Right renal pelvis (tissue), 4 donors: ENCODE data around the gene NUDCD3. TPM values are rescaled to one million over a fixed set of nuclear protein-coding genes. Genes with fewer than 3 reads are reported as not detected.

Source experiments
- DNase-seq, 4 donors: peaks; one replicate each; pipeline ENCODE4 v3.0.0-alpha.2; 2013; ENCODE audit warnings: low read depth in 4 of 4, low spot score in 3 of 4, missing footprints in 1 of 4
- polyA plus RNA-seq, 4 donors: library from polyadenylated mRNA; unstranded; fragments of 120-200 nt; gene quantifications; one replicate each; pipeline ENCODE4 v1.2.1, GENCODE V29; 2013; ENCODE audit not compliant: insufficient read length in 4 of 4

Gene NUDCD3
- polyA plus RNA-seq, 4 donors, result 82.1 to 87.9 (median 84.6) TPM

DNA sequence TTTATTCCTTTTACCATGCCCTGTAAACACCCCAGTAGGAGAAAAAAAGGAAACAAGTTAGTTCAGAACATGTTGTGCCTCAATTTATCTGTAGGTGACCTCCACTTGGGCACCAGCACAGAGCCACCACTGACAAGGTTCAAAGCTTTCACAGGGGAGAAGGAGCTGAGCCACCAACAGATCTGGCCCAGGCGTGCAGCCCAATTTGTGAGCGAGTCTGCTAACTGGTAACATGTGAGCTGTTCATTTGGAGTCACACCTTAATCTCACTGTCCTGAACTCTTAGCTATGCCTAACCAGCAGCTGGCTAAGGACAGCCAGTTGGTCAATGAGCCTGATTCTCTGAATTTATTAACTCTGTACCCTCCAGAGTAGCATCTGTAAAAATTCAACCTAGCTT, 86.7 kb downstream of the NUDCD3 start:
- no peak for DNase-seq

DNA sequence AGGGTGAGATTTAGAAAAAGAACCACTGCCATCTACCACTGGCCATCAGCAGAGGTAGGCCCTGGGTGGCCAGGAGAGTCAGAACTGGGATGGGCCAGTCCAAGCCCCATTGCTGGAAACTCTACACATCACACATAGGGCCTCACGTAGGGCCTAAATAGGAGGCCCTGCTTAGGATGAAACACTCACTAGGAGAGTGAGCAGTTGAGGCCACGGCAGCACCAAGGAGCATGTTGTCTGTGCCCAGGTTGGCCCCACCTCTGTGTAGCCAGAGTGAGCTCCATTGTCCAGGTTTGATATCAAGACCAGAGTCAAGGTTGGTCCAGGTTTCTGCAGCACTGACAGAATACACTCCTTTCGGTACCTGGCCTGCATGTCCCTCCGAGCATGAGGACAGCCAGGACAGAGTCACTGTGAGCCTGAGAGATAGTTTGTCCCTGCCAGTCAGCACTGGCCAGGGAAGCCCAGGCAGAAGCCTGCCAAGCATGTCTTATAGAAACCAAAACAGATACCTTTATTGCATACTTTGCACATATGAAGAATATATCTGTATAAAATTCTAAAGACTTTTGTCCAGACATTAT, 87.2 kb downstream of the NUDCD3 start:
- no peak for DNase-seq

DNA sequence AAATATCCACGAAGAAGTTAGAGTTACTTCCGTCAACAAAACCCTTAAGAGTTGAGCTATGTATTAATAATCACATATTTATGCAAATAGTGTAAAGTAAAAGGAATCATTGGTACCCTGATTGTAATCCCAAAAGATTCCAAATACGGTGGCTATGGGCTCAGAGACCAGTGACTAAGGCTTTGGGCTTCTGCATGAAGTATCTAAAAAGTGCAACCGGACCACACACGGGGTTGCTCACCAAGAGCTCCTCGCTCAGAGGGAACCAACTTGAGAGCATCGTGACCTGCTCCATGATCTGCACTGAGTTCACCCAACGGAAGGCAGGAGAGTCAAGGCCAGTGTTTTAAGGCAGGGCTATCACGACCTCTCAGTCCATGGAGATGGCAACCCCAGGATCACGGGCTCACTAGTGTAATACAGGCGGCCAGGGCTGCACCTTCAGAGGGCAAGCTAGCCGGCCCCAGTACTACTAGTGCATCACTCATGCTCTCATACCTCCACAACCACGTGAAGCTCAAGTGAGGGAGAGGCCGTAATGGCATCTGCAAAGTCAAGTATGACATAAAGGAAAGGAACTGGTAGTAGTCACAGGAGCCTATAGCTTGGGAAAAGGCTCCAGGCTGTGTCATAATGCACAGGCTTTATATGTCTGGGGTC, 87.9 kb downstream of the NUDCD3 start:
- no peak for DNase-seq

DNA sequence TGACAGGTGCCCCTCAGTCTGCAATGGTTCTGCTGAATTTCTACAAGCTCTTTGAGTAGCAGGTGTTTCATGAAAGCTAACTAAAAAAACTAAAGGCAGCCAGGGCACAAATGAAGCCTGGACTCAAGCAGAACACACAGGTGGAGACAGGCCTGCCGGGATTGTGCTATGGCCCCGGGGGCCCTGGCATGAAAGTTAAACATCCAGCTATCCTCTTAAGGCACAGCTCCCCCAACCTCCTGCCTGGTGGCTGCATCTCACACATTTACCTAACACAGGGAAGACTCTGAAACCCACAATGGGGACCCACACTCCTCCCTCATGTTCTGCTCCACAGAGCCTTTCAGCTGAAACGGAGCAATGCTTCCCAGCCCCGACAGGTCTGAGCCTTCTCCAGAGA, 88.8 kb downstream of the NUDCD3 start:
- no peak for DNase-seq

DNA sequence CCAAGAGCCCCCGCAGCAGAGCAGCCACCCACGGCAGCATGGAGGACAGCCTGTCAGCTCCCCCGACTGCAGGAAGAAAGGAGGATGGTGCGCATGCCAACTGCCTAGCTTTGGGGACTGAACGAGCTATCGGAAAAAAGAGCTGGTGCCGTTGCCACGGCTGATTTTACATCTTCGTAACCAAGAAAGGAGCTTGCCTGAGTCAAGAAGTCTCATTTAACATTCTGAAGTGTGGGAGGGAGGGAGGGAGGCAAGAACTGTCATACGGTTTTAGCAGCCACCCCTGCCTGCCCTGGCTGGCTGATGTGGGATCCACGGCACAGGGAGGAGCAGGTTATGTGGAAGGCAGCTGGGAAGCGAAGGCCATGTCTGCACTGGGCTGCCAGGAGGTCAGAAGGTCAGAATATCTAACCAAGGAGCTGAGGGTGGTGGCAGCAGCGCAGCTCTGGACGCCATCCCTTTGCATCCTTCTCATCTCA, 90.4 kb downstream of the NUDCD3 start:
- no peak for DNase-seq

DNA sequence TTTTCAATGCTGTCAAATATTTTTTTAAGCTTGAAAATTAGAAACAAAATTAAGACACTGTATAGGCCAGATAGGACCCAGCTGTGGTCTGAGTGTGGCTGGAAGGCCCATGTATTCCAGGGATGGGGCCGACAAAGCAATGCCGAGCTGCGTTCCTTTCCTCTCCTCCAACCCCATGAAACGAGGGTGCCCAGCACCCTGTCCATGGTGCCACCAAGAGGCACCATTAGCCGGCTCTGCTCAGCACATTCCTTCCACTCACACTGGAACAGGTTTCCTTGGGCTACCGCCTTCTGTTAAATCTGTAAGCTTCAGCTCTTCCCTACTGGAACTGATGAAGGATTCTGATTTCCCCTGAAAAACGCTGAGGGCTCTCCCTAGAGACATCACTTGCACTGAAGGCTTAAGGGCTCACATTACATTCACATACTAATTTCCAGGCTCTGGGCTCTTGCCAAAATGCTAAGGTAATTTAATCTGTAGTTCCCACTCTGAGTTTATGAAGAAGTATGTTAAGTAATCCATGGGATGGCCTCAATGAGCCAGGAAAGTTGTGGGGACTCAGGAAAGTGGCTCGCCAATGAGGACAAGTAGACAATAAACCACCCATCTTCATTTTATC, 91.4 kb downstream of the NUDCD3 start:
- no peak for DNase-seq

DNA sequence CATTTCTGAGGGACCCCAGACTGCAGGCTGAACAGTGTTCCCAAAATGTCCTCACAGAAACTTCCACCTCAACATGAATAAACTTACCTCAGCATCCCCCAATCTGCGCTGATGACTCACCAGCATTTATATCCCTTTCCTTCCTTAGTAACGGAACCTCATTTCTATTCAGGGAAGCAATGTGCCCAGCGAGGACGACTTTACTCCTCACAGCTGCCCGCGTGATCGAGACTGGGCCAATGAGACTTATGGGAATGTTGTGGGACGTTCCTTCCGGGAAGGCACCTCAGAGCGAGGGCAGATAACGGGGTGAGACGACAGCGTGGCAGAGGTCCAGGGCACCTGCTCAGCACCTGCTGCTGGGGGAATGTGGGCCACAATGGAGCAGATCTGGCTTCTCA, 91.9 kb downstream of the NUDCD3 start:
- DNase-seq, result no peak

DNA sequence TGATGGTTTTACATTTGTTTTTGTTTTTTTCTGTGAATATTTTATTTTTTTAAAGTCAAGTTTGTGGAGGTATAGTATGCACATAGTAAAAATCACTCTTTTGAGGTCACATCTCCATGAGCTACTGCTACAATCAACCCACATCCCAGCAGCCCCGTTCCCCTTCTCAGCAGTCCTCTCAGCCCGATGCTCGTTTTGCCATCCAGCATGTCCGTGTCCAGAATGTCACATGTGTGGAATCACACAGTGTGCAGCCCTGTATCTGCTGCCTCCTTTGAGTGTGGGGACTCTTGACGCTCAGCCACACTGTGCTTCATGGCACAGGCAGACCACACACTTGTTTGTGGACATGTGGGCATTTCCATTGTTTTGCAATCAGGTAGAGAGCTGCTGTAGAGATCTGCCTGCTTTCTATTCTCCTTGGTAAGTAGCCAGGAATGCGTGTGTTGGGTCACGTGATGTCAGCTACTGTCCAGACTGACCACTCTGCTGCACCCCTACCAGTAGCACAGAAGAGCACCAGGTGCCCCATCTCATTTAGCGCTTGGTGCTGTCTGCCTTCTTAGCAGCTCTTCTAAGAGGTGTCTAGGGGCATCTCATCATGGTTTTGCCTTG, 93.4 kb downstream of the NUDCD3 start:
- no peak for DNase-seq

DNA sequence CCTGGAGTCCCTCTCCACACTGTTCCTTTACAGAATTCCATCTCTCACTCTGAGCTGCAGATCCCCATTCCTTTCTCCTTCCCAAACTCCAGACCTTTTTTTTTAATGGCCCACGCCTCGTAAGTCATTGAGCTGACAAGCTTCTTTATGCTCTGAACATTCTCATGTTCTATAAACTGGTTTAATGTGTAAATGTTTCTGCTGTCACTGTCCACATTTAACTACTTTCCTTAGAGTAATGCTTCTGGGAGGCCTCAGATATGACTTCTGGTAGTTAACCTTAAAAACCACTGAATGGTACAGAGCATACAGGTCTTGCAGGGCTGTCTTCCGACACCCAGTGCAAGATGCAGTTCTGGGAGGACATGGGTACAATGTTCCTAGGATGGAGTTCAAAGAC, 94.0 kb downstream of the NUDCD3 start:
- peak; percentile 25 to 49 (median 44) for DNase-seq

DNA sequence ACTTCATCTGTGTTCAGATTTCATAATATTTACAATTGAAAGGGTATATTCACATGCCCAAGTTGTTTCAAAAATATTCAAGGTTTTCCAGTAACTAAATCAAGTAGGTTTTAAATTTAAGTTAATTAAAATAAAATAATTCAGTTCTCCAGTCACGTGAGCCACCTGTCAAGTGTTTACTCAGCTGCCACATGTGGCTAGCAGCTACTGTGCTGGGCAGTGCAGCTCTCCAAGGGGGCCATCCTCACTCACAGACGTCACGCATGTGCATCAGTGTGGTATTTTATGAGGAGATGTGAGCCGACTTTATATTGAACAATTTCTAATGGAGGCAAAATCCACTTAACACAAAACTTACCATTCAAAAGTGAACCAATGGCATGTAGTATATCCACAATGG, 95.4 kb downstream of the NUDCD3 start:
- no peak for DNase-seq

DNA sequence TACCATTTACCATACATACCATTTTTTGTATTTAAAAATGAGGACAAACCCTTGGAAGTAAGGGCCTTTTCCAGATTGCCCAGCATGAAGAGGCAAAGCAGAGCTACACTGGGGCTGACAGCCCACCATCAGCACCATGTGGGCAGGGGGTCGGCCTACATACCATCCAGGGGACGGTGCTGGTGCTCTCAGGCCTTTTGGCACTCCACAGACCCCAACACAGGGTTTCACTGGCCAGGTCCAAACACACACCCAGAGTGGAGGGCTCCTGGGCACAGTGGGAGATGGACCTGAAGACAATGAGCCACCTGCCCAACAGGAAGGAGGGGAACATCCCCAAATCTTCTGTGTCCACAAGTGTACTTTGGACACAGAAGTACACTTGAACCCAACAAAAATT, 95.8 kb downstream of the NUDCD3 start:
- no peak for DNase-seq

DNA sequence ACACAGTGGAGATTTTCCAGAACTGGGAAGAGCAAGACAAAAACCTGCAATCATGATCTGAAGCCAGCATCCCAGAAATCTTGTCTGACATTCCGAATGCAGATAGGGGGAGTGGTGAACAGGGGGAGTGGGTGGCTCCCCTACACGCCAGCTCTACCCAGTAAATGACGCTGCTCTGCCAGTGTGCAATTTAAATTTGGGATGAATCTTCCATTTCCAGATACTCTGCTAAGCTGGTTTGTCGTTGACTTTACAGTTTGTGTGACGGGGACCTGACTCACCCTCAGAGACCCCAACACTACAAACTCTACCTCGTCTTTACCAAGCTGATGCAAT, 96.4 kb downstream of the NUDCD3 start:
- no peak for DNase-seq

DNA sequence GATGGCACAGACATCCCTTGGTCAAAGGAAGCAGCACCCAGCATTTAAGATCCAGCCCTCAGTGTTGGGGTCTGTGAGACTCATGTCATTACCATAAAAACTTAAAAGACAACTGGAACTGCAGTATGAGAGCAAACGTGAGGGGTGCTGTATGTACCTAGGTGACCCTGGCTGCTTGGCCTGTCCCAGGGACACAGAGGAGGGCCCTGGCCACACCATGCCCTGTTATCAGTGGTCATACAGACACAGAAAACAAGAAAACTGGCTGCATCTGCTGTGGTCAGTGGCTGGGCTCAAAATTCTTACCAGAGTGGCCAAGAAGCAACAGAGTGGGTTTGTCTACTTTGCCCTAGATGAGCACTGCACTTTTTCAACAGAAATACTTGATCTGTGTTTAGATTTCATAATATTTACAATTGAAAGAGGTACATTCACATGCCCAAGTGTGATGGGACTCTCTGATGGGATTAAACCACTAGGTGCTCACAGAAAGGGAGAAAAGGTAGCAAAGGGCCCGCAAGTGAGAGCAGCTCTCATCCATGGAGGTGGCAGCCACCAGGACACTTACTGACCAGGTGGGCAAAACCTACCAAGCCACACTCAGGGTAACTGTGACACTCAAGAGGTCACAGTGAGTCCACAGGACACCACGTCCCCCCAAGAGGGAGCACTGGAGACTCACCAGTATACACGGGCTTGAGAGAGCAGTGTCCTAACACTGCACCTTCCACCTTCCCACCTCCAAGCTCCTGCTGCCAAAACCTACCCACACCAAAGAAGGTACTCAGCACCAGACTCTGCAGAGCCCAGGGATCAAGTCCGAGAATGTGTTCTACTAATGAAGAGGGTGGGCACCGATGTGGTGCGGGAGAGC, 97.0 kb downstream of the NUDCD3 start:
- DNase-seq, result no peak

DNA sequence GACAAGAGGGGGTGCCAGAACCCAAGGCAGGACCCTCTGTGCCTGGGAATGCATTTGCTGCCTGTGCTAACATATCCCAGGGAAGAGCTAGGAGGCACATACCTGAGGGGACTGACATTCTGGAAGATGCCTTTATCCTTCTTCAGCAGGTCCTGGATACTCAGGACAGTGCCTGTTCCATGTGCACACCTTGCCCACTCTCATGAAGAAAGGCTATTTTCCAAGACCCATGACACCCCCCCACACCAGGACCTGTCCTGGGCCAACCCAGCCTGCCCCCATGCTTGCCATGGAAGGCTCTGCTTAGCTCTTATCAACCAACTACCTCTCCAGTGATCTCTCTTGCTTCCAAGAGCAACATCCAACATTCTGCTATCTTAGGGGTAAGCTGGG, 97.8 kb downstream of the NUDCD3 start:
- DNase-seq, result no peak

DNA sequence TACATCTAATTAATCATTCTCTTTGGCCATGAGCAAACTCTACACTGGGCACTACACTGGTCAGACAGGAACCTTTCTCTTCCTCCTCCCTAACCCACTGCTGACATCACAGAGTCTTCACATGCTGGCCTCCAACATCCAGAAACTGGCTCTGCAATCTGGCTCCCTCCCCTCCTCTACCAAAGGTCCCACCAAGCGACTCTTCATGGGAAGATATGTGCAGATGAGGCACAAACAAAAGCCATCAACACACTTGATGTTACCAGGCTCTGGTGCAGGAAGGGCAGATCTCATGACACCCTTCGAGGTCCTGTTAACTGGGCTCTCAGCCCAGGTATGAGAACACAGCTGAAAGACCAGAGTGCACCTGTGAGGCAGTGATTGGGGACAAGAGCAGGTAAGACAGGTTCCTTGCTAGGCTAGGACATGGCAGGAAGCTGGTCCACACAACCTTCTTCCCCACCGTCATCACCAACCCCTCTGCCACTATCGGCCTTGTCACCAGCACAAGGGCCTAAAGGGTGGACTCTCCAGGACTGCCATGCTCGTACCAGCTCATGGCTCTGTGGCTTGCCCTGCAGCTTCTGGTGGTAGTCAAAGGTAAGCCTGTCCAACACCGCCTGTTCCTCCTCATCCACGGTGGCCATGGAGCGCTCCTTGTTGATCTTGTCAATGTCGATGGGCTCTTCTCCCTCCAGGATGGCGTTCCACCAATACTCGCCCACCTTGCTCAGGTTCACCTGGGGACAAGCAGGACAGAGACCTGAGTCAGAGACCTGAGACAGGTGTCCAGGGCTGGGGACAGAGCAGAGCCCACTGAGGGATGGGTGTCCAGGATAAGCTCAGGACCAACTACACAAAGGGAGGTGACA, 98.5 kb downstream of the NUDCD3 start:
- DNase-seq, result no peak

DNA sequence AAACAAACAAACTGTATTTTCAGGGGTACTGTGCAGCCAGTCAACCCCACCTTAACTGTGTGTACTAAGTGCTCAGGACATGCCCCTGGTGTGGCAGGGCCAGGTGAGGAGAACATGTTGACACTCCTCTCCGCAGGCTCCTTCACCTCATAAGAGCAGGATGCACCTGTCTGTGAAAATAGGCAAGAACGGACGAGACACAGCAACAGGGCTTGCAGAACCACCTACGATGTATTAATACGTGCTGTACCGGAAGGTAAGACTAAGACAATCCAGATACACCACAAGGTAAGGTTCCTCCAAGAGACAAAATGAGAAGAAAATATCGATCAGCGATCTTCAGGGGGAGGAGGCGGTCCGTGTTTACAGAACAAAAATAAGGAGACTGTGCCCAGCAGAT, 99.3 kb downstream of the NUDCD3 start:
- DNase-seq, result no peak

DNA sequence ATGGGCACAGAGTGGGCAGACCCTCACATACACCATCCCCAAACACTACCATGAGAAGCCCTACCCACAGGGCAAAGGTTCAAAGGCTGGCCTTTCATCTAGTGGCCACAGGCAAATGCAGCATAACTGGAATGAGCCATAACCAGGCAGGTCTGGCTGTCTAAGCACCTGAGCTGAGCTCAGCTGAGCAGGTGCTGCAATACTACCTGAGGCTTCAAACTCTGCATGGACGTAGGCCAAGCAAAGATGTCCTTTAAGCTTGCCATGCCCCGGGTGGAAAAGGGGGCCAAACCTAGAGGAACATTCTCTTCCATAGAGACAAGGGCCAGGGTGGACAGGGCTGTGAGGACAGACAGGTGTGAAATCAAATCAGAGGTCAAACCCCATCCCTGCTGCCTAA, 99.8 kb downstream of the NUDCD3 start:
- no peak for DNase-seq

DNA sequence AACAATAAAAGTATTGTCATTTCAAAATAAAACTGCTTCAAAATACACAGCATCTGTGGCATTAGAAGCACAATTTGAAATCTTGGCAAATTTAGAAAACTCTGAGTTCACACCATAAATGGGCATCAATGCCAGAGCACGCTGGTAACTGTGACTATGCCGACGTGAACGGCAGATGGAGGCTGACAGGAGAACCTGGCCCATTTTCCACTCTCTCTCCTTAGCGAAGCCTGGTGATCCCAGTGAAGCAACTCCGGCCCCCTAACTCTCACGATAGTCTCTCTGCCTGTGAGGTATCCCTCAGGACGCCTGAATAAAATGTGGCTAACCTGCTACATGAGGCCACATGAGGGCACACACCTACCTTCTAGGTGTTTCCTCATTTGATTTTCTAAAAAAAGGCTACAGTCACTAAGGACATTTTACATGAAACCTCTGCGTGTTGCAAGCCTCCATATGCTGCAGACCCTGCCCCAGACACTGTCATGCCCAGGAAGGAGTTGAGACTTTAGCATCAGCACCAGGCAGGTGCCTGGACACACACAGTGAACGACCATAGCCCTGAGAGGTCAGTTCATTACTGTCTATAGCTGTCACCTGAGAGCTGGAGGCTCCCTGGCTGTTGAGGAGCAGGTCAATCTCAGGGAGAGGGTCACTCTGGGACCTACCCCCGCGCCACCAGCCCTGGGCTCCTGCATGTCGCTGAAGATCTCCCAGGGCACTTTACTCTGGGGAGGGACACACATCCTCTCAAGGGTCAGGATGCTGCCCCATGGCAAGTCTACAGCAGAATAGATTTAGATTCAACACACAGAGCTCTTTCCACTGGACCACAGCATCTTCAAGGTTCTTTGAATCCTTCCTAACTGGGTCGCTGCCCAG, 102.1 kb downstream of the NUDCD3 start:
- no peak for DNase-seq

DNA sequence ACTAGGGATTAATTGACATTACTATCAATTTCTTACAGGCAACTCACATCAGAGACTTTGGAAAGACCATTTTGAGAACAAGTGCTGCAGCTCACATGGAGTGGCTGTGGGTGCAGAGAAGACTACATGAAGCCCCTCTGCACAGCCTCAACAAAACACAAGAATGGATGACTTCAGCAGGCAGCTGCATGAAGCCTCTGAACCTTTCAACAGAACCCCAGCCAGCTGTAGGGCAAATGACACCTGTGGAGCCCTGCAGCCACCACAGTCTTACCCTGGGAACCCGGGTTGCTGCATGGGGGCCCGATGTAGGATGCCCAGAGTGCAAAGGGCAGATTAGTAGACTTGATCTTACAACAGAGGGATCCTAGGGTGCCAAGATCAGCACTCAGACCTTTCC, 103.1 kb downstream of the NUDCD3 start:
- no peak for DNase-seq
